Measurements from ENCODE around the gene GRB14.
"Not testable (repeated sequence)": the region's sequence is repeated elsewhere in the genome, so short reads cannot be mapped to it uniquely, and the experiment has no call there.

Gene GRB14

DNA sequence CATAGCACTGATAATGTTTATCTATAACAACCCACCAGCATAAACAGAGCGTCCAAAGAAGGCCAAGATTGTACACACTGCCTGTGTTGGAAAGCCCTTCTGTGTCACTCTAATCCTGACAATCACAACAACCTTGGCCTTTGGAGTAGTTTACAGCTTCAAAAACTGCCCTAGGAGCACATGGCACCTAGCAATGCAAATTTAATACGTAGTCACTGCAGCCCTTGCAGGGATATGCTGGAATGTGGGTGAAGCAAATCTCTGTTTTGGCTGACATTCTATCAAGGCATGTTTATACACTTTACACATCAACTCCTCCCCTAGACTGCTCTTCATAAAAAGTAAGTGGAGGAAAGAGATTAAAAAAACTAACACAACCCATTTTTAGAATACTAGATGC lies 66.8 kb downstream of the GRB14 start:
- DNase-seq, result no peak

DNA sequence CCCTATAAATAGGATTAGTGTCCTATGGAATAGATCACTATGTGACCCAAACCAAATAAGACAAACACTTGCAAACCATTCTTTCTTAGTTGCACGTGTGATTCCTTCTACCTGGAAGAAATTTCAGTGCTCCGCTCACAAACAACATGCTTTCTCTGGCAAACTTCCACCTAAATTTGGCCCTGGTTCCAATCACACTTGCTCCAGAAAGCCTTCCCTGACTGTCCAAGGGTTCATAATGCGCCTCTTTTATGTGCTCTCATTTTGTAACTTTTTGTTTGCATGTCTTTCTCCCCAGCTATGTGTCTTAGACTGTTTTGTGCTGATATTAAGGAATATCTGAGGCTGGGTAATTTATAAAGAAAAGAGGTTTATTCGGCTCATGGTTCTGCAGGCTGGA lies 69.8 kb downstream of the GRB14 start:
- DNase-seq, result no peak

DNA sequence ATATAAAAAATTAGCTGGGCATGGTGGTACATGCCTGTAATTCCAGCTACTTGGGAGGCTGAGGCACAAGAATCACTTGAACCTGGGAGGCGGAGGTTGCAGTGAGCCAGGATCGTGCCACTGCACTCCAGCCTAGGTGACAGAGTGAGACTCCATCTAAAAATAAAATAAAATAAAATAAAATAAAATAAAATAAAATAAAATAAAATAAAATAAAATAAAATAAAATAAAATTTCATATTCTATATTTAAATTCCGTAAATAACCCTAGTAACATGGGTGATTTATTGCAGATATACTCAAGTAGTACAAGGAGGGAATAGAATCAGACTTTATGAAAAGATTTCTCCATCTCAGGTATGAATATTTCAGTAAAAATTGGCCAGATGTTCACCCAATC lies 71.6 kb downstream of the GRB14 start:
- DNase-seq, result not testable (repeated sequence)

DNA sequence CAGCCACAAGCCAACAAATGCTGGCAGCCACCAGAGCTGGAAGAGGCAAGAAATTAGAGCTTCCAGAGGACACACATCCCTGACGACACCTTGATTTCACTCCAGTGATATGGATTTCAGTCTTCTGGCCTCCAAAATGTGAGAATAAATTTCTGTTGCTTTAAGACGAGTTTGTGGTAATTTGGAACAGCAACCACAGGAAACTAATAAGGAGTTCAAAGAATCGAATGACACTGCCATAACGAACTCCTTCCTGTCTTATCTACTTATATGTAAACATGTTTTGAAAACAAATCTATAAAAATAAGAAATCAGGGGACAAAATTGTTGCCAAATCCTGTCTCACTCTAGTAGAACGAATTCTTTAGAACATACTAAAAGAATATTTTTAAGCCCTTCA lies 75.8 kb downstream of the GRB14 start:
- no peak for DNase-seq

DNA sequence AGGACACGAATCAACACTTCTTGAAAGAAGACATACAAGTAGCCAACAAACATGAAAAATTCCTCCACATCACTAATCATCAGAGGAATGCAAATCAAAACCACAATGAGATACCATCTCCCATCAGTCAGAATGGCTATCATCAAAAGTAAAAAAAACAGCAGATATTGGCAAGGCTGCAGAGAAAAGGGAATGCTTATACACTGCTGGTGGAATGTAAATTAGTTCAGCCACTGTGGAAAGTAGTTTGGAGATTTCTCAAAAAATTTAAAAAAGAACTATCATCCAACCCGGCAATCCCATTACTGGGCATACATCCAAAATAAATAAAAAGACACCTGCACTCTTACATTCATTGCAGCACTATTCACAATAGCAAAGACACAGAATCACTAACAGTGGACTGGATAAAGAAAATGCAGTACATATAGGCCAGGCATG lies 78.7 kb downstream of the GRB14 start:
- no peak for DNase-seq

DNA sequence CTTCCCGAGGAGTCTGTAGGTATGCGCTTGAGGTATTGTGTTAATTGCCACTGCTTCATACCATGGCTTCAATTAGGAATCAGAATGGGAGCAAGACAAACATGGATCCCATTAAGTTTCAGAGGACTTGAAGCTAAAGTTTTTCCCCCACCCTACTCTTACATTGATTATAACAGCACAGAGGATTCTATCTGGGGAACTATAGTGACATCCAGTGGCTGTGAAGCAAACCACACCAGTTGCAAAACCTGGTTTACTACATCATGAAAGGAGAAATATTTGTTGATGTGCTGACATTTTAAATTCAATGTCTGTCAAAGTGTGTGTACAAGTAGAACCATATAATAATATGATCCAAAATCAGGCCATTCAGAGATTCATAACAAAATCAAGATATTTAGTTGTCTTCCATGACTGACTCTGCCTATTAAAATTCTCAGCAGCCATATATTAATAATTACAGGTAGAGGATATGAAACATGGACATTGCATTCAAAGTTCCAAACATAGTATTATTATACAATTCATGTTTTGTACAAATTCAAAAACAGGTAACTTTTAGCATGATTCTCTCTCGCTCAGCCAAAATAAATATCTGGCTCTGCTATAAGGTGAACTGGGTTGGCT lies 82.9 kb downstream of the GRB14 start:
- DNase-seq, result no peak

DNA sequence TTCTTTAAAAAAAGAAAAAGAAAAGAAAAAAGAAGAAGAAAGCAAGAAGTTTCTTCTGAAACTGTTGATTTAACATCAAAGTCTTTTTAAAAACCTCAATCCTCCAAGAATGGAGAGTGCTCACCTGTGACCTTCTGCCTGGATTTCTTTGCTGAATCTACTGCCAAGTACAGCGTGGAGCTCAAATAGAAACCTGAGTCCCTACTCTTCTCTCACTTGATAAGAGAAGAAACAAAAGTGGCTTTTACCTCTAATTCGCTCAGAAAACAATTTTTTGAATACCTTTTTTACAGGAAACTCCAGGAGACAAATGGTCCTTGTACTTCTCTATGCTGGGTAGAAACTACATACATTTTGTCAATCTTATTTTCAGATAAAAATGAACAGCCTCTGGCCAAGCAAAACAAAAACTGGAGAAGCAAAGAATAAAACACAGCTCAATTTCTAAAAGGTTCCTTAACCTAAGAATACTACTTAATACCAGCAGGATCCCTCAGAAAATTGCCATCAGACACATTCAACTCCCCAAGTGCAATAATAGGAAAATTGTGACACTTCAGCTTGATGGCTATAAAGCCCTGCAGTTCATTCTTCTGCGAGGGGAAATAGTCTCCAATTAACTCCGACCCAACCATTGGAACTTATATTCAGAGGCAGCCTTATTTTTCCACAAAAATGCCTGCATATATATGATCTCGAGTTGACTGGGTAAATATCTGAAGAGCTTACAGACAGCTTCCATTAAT lies 85.8 kb downstream of the GRB14 start:
- DNase-seq, result no peak

DNA sequence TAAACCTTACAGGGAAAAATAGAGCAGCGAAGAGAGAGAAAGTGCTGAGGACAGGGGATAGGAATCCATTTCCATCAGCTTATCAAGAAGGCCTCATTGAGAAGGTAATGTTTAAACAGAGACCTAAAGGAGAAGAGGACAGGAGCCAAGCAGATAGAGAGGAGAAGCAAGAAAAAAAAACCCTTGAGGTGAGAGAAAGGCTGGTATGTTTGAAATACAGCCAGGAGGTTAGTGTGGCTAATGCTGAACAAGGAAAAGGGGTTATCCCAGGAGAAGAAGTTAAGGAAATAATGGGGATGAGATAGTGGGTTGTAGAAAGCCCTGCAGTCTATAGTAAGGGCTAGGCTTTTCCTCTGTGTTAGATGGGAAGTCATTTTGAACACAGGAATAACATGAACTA lies 90.8 kb downstream of the GRB14 start:
- DNase-seq, result no peak

DNA sequence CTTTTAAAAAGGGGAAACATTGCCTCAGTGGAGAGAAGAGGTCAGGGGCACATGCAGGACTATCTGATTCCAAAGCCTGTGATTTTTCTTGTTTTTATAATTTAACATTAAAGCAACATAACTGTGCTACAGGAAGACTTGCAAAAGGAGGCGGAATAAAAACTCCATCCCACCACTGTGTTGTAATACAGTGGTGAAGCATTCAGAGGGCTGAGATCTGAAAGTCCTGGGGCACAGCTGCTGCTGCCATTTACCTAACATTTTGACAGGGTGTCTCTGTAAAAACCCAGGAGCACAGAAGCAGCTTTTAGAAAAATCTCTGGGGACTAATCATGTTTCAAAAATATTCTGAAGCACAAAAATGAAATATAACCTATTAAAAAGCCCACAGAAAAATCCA lies 97.6 kb downstream of the GRB14 start:
- no peak for DNase-seq

DNA sequence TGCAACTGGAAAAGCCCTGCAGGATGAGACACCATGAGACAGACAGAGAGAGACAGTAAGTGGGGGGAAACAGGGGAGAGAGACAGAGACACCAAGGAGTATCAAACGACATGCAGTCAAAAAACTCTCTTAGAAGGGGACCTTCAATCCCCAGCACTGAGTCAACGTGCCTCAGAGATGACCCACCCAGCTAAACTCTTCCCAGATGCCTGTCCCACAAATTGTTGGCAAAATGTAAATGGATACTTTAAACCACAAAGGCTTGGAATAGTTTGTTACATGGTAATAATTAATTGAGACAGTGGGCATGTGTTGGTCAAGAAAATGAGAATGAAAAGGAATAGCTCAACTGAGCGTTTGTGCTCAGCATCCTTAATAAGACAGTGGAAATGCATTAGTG lies 98.3 kb downstream of the GRB14 start:
- no peak for DNase-seq

DNA sequence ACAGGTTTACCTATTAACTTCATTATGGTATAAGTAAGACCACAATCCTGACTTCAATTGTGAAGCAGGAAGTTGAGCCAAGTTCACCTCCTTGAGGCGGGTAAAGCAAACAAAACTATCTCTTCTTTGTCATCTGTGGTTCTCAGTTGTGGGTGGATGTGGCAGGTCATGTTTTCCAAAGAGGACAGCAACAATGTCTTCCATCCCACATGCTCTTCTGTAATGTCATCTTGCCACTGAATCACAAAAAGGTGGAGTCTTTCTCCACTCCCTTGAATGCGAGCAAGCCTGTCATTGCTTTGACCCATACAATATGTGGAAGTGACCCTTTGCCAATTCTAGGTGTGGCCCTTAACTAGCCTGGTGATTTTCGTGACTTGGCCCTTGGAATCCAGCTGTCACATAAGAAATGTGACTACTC lies 98.7 kb downstream of the GRB14 start:
- no peak for DNase-seq

DNA sequence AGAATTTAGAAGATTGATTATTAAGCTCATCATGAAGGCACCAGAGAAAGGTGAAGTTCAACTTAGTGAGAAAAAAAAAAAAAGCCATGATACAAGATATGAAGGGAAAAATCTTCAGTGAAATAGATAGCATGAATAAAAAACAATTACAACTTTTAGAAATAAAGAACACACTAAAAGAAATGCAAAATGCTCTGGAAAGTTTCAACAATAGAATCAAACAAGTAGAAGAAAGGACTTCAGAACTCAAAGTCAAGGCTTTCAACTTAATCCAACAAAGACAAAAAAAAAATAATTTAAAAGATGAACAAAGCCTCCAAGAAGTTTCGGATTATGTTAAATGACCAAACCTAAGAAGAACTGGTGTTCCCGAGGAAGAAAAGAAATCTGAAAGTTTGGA lies 105.5 kb downstream of the GRB14 start:
- DNase-seq, result no peak

DNA sequence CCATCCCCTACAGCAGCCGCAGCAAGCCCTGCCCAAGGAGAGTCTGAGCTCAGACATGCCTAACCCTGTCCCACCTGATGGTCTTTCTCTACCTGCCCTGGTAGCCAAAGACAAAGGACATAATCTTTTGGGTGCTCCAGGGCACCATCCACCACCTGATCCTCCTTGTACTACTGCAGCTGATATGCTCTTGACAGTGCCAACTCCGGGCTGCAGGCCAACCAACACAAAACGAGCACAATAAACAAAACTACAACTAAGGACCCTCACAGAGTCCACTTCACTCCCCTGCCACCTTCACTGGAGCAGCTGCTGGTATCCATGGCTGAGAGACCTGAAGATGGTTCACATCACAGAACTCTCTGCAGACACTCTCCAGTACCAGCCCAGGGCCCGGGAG lies 106.3 kb downstream of the GRB14 start:
- DNase-seq, result no peak

DNA sequence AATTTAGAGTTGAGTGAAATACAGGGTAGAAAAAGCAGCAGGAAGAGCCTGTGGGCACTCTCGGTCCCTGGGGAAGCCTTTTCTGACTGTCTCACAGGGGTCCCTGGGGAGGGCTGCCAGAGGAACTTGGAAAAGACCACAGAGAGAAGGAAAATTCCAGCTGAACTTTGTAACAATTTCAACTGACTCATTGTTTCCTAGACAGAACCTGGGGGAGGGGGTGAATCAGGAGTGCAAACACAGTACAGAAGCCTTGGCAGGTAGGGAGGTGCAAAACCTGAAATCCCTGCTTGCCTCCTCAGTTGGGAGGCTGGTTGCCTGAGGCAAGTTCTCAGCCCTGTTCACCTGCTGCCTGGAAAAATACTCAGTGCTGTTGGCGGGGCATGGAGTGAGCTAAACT lies 106.8 kb downstream of the GRB14 start:
- no peak for DNase-seq

DNA sequence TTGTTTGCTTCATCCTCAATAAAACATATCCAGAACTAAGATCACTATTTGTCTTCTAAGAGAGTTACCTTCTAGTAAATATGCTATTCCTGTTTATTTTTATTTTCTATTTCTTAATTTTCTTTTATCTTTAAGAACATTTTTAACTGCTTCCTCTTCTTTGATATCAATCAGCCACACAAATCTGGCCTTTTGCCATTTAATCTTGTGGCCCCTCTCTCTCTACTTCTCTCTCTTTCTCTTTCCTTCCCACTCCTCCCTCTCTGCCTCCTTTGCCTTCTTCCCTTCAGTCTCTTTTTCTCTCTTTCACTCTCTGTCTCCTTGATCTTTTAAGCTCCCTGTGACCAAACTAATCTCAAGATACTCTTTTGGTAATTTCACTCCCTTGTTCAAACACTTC lies 108.4 kb downstream of the GRB14 start:
- DNase-seq, result no peak

DNA sequence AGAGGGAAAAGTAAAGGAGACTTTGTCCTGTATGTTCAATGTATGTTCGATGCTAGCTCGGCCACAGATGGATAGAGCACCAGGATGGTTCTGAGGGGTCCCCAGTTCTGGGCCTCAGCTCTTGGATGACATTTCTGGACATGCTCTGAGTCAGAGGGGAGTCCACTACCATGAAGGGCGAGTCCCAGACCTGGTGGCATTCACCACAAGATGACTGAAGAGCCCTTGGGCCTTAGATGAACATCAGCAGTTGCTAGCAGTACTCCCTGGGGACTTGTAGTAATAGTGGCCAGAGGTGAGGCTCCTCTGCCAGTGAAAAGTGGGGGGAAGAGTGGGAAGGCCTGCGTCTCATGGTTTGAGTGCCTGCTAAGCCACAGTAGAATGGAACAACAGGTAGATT lies 109.5 kb downstream of the GRB14 start:
- no peak for DNase-seq

DNA sequence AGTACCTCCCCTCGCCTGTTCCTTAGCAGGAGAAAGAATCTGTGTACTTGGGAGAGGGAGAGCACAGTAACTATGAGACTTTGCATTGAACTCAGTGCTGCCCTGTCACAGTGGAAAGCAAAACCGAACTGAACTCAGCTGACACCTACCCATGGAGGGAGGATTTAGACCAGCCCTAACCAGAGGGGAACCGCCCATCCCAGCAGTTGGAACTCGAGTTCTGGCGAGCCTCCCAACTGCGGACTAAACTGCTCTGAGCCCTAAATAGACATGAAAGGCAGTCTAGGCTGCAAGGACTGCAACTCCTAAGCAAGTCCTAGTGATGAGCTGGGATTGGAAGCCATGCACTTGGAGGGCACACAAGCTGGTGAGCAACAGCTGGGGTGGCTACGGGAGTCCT lies 110.4 kb downstream of the GRB14 start:
- DNase-seq, result no peak

DNA sequence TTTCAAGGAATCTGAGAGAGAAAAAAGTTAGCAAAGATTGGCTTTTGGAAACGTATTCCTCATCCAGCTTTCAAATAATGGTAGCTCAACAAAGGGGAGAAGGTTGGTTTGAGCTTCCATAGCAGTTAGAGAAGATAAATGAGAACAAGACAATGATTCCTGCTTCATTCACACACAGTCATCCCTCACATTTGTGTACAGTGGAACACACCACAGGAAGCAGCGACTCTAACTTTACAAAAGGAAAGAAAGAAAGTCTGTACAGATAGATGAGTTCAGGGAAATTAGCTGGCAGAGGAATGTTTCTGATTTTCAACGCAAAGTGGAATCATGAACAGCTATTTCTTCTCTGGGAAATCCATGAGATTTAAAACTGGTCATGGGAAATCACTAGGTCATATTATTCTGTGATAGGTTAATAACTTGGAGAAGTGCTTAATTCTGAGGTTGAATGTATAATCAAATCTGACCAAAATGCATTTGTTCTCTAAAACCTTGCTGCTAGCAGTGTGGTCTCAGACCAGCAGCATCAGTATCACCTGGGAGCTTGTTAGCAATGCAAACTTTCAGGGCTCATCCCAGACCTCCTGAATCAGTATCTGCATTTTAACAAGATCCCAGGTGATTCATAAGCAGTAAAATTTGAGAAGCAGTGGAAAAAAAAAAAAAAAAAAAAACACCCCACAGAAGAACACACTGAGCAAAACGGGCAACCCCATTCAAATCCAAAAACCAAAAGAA lies 112.0 kb downstream of the GRB14 start:
- no peak for DNase-seq

DNA sequence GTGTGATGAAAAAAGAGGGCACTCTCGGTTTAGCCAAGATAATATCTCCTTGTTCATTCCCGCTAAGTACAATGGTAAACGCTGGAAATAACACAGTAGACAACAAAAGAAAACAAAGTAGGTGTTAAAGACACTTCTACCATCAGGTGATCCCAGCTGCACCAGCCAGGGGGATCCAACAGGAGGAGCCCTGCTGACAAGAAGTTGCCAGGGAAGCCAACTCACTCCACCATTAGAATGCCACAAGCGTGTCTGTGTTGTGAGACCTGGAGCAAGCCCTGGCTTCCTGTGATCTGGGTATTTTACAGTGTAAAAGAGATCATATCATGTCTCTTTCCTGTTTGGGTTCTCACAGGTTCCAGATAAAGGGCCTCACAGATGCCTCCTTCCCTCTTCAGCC lies 117.0 kb downstream of the GRB14 start:
- DNase-seq, result no peak

DNA sequence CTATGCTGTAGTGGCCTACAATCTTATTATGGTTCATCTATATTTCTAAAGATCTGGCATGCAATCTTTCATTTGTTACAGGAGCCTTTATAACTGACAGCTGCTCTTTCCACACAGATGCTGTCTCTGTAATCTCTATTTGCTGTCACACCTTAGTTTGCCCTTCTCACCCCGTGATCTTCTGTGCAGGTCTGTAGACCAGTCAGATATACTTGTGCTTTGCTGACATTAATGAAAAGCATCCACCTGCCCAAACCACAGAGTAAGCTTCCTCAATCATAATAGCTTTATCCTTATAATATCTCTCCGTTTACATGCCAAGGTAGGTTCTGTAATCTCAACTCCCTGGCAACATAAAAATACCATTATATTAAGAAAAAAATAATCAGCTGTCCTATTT lies 122.4 kb downstream of the GRB14 start:
- no peak for DNase-seq

DNA sequence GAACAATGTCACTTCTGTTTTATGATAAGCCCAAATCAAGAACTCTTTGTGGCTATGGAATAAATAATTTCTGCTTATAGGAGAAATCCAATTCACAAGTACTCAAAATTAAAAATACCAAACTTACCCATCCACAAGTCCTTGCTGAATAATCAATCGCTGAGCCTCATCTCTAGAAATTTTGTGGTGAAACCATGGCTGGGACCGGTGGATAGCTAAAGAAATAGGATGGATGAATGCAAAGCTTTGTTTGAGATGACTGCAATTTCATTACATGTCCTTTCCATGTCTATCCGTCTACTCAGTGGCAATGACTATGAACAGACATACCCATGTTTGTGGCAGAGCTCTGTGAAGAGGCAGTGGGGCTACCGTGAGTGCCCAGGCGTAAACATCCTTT lies 124.4 kb downstream of the GRB14 start:
- DNase-seq, result no peak

DNA sequence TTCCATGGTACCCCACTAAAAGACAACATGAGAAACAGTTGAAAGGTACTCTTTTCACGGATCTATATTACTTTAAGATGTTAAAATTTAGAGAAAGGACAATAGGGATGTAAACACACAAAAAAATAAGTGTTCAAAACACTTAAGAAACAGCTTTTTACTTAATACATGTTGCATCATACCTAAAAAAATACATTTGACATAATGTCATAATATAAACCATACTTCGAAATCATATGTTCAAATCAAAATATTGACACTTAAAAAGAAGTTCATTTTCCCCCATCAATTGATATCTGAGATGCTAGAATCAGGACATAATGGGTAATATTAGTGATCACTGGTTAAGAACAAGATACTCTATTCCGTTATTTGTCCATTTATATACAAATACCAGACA lies 124.9 kb downstream of the GRB14 start:
- DNase-seq, result no peak

DNA sequence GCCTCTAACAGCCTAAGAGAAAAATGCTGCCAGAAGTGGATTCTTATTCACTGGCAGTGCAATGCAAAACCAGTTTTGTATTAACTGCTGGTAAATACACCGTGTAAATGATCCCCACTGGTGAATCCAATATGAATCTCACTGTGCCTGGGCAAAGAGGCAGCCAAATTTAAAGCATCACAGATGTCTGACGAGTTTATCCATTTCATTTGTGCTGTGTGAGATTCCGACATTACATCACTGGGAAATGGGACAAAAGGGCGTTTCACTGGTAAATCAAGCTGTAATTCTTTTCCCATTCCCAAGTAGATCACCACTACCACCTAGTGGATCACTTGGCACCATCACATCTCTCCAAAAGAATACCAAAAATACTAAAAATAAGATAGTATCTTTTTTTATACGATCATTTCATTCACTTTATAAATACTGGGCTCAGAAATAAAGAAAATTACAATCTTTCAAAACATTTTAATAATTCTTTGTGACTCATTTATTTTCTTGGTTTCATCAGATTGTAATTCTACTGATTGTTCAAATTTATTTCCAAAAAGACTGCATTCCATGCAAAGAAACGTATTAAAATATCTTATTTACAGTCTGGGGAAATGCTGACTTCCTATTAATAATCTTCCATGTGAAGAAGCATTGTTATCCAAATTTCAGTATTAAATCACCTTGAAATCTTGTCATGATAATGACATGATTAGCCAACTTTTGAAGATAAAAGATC lies 125.6 kb downstream of the GRB14 start:
- no peak for DNase-seq

DNA sequence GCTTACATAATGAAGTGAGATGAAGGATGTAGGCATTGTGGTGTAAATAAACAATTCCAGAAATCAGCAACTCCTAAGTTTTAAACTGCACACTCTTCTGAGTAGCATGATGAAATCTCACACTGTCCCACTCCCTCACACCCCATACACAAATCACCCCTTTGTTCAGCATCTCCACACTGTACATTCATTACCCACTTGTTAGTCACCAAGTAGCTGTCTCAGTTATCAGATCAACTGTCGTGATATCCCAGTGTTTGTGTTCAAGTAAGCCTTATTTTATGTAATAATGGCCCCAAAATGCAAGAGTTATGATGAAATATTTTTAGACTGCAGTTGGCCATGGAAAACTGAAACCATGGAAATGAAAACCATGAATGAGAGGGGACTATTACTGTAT lies 135.7 kb downstream of the GRB14 start:
- DNase-seq, result no peak
